GM18511 (cell line): Measurements from ENCODE around the gene LRRC32.
"Not testable (repeated sequence)": the region's sequence is repeated elsewhere in the genome, so short reads cannot be mapped to it uniquely, and the experiment has no call there.

Experiments used
- ATAC-seq: cut with Tn5 transposase; IDR thresholded peaks from one replicate; pipeline ENCODE4 v1.9.1; 2021; ENCODE audit warnings: mild to moderate bottlenecking, moderate library complexity; ENCODE audit not compliant: unreplicated experiment

The LRRC32 gene

DNA sequence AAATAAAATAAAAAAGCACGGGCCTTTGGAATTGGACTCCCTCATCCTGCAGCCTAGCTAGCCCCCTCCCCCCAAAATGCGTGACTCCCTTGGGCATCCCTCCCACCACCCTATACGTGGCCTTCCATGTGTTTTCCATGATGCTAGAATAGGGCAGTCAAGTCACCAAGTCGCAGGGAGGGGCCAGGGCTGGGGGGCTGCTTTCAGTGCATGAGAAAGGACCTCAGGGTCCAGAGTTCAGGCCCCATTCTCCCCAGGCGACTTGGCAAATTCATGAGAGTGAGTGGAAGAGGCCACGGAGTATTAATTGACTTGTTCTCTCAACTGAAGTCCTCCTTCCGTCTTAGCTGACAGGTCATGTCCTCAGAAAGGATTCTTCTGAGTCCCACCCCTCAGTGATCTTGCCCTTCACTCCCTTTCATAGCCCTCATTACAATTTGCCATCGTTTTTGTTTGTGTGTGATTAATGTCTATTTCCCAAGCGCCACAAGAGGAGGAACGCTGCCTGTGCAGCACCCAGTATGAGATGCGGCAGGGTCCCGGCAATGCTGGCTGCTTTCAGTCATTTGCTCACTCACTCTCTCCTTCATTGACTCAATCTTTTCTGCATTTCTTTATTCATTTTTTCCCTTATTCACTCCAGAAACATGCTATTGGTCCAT lies 17.4 kb downstream of the LRRC32 start:
- ATAC-seq, result no peak

DNA sequence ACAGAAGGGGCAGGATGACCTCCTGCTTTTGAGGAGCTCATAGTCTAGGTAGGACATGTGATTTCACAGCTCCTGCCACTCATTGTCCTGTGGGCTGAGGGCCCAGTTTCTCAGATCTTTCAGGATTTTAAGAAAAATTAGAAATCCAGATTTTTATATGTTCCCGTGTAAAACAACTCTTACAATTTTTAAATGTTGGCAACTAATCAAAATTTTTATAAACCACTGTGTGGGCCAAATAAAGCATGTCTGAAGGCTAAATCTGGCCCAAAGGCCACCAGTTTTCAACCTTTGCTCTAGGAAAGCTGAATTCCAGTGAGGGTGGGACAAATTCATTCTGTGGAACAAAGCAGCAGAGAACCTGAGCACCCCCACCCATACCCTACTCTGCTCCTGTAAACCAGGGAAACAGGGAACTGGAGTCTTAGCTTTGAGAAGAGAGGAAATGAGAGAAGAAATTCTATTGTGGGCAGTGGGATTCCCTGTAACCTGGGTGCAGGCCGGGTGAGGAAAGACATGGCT lies 20.6 kb downstream of the LRRC32 start:
- no peak for ATAC-seq

DNA sequence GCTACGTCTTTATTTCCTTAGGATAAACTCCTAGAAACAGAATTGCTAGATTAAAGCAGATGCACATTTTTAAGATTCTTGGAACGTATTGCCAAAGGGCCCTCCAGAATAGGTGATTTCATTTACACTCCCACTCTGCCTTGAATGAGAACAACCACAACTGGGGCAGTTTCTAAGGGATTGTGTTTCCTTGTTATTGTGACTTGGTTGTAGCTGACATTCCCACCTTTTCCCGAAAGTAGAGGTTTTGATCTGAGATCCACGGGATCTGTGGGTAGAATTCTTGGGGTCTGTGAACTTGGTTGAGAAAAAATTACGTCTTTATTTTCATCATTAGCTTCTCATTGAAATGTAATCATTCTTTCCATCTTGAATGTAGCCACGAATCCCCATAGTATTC lies 21.5 kb downstream of the LRRC32 start:
- no peak for ATAC-seq

DNA sequence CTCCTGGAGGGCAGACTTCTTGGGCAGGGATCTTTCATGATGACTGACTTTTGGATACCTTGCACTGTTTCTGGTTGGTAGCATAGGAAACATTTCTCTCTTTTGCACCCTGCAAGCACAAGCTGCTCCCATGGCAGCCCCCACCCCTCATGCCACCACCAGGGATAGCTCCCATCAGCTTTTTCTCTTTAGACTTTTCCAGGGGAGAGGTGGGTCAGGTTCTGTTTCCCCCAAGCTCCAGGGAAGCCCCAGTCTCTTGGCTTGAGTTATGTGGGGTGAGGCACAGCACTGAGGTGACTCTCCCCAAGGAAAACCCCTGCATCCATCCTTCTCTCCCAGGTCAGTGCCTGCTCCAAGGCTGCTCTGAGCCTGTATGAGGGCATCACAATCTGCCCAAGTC lies 22.5 kb downstream of the LRRC32 start:
- ATAC-seq, result no peak

- no peak for ATAC-seq
Measured at GRCh38 chr11:76646882-76647534, 23.5 kb downstream of the LRRC32 start.

GRCh38 chr11:76644591-76644990 lies 26.0 kb downstream of the LRRC32 start:
- no peak for ATAC-seq

DNA sequence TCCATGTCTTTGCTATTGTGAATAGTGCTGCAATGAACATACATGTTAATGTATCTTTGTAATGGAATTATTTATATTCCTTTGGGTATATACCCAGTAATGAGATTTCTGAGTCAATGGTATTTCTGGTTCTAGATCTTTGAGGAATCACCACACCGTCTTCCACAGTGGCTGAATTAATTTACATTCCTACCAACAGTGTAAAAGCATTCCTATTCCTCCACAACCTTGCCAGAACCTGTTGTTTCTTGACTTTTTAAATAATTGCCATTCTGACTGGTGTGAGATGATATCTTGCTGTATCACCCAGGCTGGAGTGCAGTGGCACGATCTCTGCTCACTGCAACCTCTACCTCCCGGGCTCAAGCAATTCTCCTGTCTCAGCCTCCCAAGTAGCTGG lies 26.8 kb downstream of the LRRC32 start:
- not testable (repeated sequence) for ATAC-seq

- ATAC-seq, result no peak
Measured at GRCh38 chr11:76642341-76642740, 28.2 kb downstream of the LRRC32 start.

DNA sequence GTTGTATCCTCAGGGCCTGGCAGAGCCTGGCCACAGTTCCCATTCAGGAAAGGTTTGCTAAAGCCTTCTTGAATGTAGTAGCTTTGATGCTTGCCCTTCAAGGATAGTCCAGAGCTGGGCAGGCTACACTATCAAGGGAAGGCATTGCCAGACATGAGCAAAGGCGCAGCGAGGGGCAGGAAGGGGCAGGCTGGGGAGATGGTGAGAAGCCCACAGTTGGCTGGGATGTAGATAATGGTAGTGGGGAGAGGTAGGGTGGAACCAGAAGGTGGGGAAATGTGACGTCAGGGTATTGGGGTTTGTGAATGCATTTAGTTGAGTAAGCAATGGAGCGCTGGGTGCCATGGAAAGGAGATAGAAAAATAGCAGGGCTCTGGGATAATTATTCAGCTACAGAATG lies 28.6 kb downstream of the LRRC32 start:
- no peak for ATAC-seq

DNA sequence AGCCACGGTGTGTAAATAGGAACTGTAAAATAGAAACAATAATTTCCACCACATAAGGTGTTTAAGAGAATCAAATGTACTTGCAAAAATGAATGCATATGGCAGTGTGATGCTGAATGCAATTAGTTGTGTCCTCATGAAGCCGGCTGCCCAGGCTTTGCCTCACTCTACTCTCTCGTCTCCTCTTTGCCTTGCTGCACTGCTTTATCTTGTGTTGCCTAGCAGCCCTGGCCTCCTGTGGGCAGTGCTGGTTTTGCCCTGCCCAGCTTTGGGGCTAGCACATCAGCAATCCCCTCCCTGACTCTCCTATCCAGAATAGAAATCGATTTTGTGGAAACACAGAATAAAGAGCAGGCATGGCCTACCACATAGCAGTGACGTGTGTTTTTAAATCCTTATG lies 30.0 kb downstream of the LRRC32 start:
- ATAC-seq, result no peak

- ATAC-seq, result no peak
Measured at GRCh38 chr11:76639621-76640020, 30.9 kb downstream of the LRRC32 start.

DNA sequence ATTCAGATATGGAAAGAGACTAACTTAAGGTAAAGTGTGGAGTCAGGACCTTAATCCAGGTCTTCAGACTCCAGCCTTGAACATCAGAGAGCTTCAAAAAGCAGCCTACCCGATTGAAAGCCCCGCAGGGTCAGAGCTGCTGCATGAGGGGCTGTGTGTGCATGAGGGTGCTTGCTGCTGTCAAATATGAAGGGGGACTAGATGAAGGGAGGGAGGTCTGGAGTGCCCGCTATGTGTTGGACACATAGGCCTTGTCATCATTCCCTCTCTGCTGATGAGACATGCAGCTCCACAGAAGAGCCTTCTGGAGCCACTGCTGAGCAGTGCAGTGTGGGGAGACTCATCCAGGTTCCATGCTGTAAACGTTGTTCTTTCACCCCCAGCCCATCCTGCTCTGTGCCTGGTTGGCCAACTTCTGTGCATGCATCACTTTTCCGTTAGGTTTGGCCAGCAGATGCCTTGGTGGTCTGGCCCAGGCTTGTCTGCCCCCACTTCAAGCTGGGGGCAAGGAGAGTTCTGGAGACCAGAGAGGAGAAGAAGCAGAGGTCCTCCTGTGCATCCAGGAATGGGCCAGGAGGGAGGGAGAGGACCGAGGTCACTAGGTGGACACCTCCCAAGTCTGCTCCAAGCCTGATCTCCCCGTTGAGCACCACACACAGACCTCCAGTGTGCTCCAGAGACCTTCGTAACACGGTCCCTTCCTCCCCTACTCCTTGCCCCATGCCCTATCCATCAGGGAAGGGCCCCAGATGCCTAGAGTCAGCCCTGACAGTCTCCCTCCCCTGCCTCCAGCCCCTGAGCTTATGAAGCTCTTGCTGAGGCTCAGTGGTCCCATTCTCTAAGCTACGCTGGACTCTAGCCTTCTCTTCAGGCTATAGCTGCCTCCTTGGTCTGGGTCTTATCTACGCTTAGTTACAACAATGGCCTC lies 32.0 kb downstream of the LRRC32 start:
- ATAC-seq, result no peak

DNA sequence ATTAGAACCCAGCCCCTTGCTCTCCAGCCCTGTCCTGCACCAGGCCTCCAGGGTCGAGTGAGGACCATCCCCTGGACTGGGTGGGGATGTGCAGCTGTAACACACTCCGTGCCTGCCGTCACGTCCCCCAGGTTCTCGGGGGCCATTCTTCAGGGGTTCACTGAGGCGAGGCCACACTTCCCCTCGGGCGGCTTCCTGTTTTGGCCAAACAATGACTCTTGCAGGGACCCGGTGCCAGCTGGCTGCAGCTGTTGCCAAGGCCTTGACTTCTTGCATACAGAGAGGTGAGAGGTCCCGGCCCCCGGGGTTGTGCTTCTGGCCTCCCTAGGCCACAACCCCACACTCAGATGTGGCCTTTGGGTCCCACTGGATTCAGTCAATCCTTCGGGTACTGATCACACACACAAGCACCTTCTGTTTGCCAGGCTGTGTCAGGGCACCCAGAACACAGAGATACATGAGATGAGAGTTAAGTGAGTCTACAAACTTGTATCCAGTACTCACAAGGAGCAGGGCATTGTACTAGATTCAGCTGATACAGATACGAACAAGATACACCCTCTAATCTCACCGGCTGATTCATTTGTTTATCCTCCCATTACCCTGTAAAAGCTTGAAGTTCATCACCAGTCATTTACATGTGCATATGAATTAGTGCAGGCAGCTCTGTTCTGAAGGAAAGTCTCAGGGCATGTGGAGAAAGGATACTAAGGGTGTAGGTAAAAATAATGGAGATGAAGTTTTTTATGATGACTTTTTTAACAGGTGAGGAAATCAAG lies 32.9 kb downstream of the LRRC32 start:
- peak; percentile 87 for ATAC-seq

GRCh38 chr11:76636826-76637460 lies 33.6 kb downstream of the LRRC32 start:
- no peak for ATAC-seq

DNA sequence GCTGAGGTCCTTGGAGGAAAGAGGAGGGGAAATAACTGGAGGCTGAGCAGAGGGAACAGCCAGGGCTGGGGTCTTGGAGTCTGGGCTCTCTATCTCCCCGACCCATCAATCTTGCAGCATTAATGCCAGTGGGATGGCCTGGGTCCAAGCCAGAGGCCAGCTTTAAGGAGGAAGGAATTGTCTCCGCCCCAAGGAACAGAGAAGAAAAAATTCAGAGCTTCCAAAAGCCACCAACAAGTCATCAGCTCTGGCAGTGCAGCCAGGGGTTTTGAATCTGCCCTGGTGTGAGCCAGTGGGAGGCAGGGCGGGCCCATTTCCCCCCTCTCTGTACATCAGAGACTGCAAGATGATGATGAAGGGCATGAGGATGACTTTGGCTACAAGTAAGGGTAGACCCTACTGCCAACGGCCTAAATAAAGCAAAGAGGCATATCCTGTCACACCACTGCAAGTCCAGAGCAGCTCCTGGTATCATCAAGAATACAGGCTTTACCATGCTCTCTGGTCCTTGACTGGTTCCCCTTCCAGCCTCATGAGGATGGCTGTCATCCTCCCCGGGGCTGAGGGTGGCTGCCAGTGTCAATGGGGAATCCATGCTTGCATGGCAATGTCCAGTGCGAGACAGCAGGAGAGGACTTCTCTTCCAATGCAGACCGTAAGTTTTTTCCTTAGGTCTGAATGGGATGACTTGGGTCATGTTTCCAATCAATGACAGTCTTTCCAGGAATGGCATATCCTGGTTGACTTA lies 34.4 kb downstream of the LRRC32 start:
- ATAC-seq, result no peak

- ATAC-seq, result no peak
Measured at GRCh38 chr11:76634886-76635285, 35.7 kb downstream of the LRRC32 start.

DNA sequence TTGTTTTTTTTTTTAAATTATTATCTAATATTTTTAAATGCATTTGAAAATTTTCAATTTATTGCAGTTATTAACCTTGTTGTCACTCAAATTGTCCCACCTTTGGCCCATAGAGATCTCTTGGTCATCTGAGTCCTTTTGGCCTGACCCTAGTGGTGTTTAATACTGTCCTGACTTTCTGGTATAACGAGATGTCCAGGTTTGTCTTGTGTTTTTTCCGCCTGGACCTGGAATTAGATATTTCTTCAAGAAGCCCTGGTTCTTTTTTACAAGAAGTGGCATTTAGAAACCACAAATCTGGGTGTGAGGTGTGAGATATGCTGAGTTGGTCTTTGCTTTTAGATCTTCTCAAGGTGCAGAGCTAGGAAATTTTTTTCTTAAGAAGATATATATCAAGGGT lies 38.1 kb downstream of the LRRC32 start:
- no peak for ATAC-seq

DNA sequence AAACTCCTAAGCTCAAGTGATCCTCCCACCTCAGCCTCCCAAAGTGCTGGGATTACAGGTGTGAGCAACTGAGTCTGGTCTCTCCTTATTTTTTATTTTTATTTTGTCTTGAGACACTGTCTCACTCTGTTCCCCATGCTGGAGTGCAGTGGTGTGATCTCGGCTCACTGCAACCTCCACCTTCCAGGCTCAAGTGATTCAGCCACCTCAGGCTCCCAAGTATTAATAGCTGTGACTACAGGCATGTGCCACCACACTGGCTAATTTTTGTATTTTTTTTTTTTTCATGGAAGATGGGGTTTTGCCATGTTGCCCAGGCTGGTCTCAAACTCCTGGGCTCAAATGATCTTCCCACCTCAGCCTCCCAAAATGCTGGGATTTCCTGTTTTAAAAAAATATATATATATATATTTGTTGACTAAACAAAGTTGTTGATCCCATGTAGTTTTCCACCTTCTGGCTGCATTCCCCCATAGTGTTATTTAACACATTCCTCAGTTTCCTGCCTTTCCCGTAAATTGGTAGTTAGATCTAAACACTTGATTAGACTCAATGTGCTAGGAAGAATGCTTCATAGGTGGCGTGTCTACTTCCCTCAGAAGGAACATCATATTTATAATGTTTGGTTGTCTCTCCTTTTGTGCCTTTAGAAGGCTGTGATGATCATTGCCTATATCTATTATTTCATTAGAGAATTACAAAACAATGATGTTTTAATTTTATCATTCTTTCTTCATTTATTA lies 38.8 kb downstream of the LRRC32 start:
- ATAC-seq, result no peak
